Fibroblast of pulmonary artery (primary cell): ENCODE results near the gene LCN1.

ENCODE experiments used
- DNase-seq: peaks from one replicate; pipeline ENCODE4 v3.0.0-alpha.2; 2010; ENCODE audit warnings: low read depth
- H3K4me3 ChIP-seq: replicated peaks from 2 replicates; pipeline ENCODE4 v1.5.1; 2011; ENCODE audit warnings: low read depth, mild to moderate bottlenecking, control low read depth, low read length, moderate library complexity
- CTCF ChIP-seq: IDR thresholded peaks from 2 replicates; pipeline ENCODE4 v1.5.1; 2011; ENCODE audit warnings: mild to moderate bottlenecking, control low read depth, low read length, inconsistent platforms; ENCODE audit errors: missing control alignments

LCN1 gene

GRCh38 chr9:135506327-135507103, 14.7 kb upstream of the LCN1 start:
- DNase-seq: peak; percentile 28
- H3K4me3 ChIP-seq: no peak overlapping the region
- no peak for TF ChIP-seq CTCF

- TF ChIP-seq CTCF: no peak
These were observed 13.9 kb upstream of the LCN1 start for GRCh38 chr9:135507104-135508035.

GRCh38 chr9:135508211-135508820, 12.9 kb upstream of the LCN1 start:
- no peak for DNase-seq
- no peak overlapping the region for H3K4me3 ChIP-seq
- no peak for TF ChIP-seq CTCF

More at GRCh38 chr9:135507104-135508035, 13.9 kb upstream of the LCN1 start:
- DNase-seq: no peak
- no peak overlapping the region for H3K4me3 ChIP-seq

GRCh38 chr9:135509458-135509857, 11.8 kb upstream of the LCN1 start:
- no peak for DNase-seq
- TF ChIP-seq CTCF: no peak
- no peak overlapping the region for H3K4me3 ChIP-seq

- no peak for TF ChIP-seq CTCF
- DNase-seq: no peak
- no peak overlapping the region for H3K4me3 ChIP-seq
These were observed 9.0 kb upstream of the LCN1 start for GRCh38 chr9:135512241-135512603.

GRCh38 chr9:135512904-135513303, 8.3 kb upstream of the LCN1 start:
- no peak overlapping the region for H3K4me3 ChIP-seq
- DNase-seq: no peak
- TF ChIP-seq CTCF: no peak
